HCT116 (cell line): Measurements from ENCODE around the gene TMEM120A.

Experiments
- CTCF ChIP-seq, 3 experiments: fragments of 200-600 bp in 1 of 3; sonication (generic) in 1 of 3; IDR thresholded peaks in 2 of 3; conservative IDR thresholded peaks in 1 of 3; 2 replicates each; pipeline ENCODE4 v1.5.1; 2012 to 2017; ENCODE audit warnings: low read depth in 2 of 3, low read length in 2 of 3, antibody characterized with exemption in 1 of 3, borderline replicate concordance in 1 of 3, control low read depth in 1 of 3, mild to moderate bottlenecking in 1 of 3, mixed read lengths in 1 of 3, mixed run types in 1 of 3, moderate library complexity in 1 of 3; ENCODE audit not compliant: insufficient read depth in 1 of 3
- POLR2A ChIP-seq: IDR thresholded peaks from 2 replicates; pipeline ENCODE4 v1.7.0; 2011; ENCODE audit warnings: borderline replicate concordance; ENCODE audit not compliant: insufficient read depth, insufficient read length; ENCODE audit errors: extremely low read depth
- REST ChIP-seq: IDR thresholded peaks from 2 replicates; pipeline ENCODE4 v1.6.1; 2012; ENCODE audit warnings: low read depth
- ZBTB33 ChIP-seq: IDR thresholded peaks from 2 replicates; pipeline ENCODE4 v1.6.1; 2011; ENCODE audit warnings: mild to moderate bottlenecking, low read length, moderate library complexity; ENCODE audit not compliant: insufficient replicate concordance; ENCODE audit errors: extremely low read depth
- ZNF274 ChIP-seq: fragments of 200-500 bp; sonication (Bioruptor generic); IDR thresholded peaks from 2 replicates; pipeline ENCODE4 v1.6.1; 2014; ENCODE audit warnings: mild to moderate bottlenecking, low read depth, low read length, inconsistent platforms

- TF ChIP-seq CTCF (IDR thresholded peaks at IDR 0.05 in 2 of 3, conservative IDR thresholded peaks at IDR 0.05 in 1 of 3; ENCODE audit: borderline replicate concordance in 1 of 3, insufficient read depth in 1 of 3, low read depth in 2 of 3, low read length in 2 of 3) (no peak), REST (no peak), ZNF274 (no peak), ZBTB33 (no peak), POLR2A (no peak)
Measured at GRCh38 chr7:75951506-75951905, 42.9 kb downstream of the TMEM120A start.
